HCT116 (cell line): ENCODE data around the gene TMTC4. TPM values are rescaled to one million over a fixed set of nuclear protein-coding genes. Genes with fewer than 3 reads are reported as not detected.

Experiments used
- ATAC-seq: fragments of 200-7000 bp; cut with Tn5 transposase; 2 replicates; pipeline ENCODE4 v1.9.1; 2020; ENCODE audit warnings: mild to moderate bottlenecking, moderate library complexity
- BruUV-seq: library from RNA; stranded (reverse); fragments of 400-500 nt; replicated peaks from 2 replicates; lab custom pipeline; 2021; lab: Mats Ljungman, UMichigan
- CTCF ChIA-PET: fragments of 300-600 bp; sonication (Branson Sonifier 250); formaldehyde crosslinking; loops from one replicate; lab custom pipeline; 2021; ENCODE audit warnings: antibody characterized with exemption; lab: Charles Lee
- POLR2A ChIA-PET: fragments of 300-600, 350-600 bp; sonication (Branson Sonifier 250); formaldehyde crosslinking; loops from one replicate; lab custom pipeline; 2021; ENCODE audit warnings: antibody characterized with exemption; lab: Charles Lee
- RAD21 ChIA-PET, 2 experiments: fragments of 300-600 bp; sonication (Branson Sonifier 250); formaldehyde crosslinking; loops; one replicate each; lab custom pipeline; 2023; ENCODE audit warnings: low total read pairs in 2 of 2; ENCODE audit not compliant: uncharacterized antibody in 2 of 2, unreplicated experiment in 2 of 2, low non-redundant PET in 1 of 2; lab: Charles Lee
- DNase-seq: peaks from one replicate; pipeline ENCODE4 v3.0.0-alpha.2; 2010; ENCODE audit warnings: low read depth, low spot score
- H2AFZ ChIP-seq: fragments of 200-600 bp; shearing (Covaris generic), sonication (generic); 2 replicates; pipeline ENCODE4 v1.6.1; 2017; ENCODE audit warnings: low read depth, mixed run types, mixed read lengths, antibody characterized with exemption, low read length; ENCODE audit not compliant: poor library complexity, severe bottlenecking
- H3K27ac ChIP-seq: 2 replicates; pipeline ENCODE4 v1.5.1; 2012; ENCODE audit warnings: low read depth, low read length
- H3K27me3 ChIP-seq: fragments of 200-600 bp; sonication (generic); 2 replicates; pipeline ENCODE4 v1.6.1; 2016; ENCODE audit warnings: mixed run types, low read length, mixed read lengths; ENCODE audit not compliant: insufficient read depth
- H3K36me3 ChIP-seq, 2 experiments: fragments of 200-500 bp in 1 of 2; fragments of 200-600 bp in 1 of 2; sonication (Bioruptor generic) in 1 of 2; sonication (generic) in 1 of 2; 2 replicates each; pipeline versions ENCODE4 v1.5.1 to v1.6.1; 2014 to 2016; ENCODE audit warnings: low read length in 2 of 2, inconsistent platforms in 1 of 2, mixed read lengths in 1 of 2, mixed run types in 1 of 2; ENCODE audit not compliant: insufficient read depth in 2 of 2, control insufficient read depth in 1 of 2
- H3K4me1 ChIP-seq, 2 experiments: fragments of 200-600 bp in 1 of 2; sonication (generic) in 1 of 2; 2 replicates each; pipeline versions ENCODE4 v1.5.1 to v1.6.1; 2012 to 2017; ENCODE audit warnings: low read length in 2 of 2, inconsistent platforms in 1 of 2, mild to moderate bottlenecking in 1 of 2, mixed read lengths in 1 of 2, mixed run types in 1 of 2, moderate library complexity in 1 of 2; ENCODE audit not compliant: insufficient read depth in 2 of 2, control insufficient read depth in 1 of 2
- H3K4me2 ChIP-seq: fragments of 200-600 bp; sonication (generic); 2 replicates; pipeline ENCODE4 v1.6.1; 2017; ENCODE audit warnings: mixed run types, low read length, mixed read lengths
- H3K4me3 ChIP-seq, 2 experiments: fragments of 200-600 bp in 1 of 2; sonication (generic) in 1 of 2; replicated peaks in 1 of 2; 2 replicates each; pipeline ENCODE4 v1.5.1; 2011 to 2016; ENCODE audit warnings: low read length in 2 of 2, control low read depth in 1 of 2, low read depth in 1 of 2, mild to moderate bottlenecking in 1 of 2, mixed read lengths in 1 of 2, mixed run types in 1 of 2
- H3K79me2 ChIP-seq: fragments of 200-600 bp; sonication (generic); 2 replicates; pipeline ENCODE4 v1.6.1; 2017; ENCODE audit warnings: mild to moderate bottlenecking, mixed run types, low read length, moderate library complexity, mixed read lengths; ENCODE audit not compliant: insufficient read depth
- H3K9ac ChIP-seq: fragments of 200-600 bp; sonication (generic); 2 replicates; pipeline ENCODE4 v1.6.1; 2016; ENCODE audit warnings: low read length, mixed read lengths
- H3K9me2 ChIP-seq: fragments of 200-600 bp; sonication (generic), shearing (Covaris generic); 2 replicates; pipeline ENCODE4 v1.6.1; 2017; ENCODE audit warnings: mixed run types, mild to moderate bottlenecking, moderate library complexity; ENCODE audit not compliant: insufficient read depth
- H3K9me3 ChIP-seq, 2 experiments: fragments of 200-500 bp in 1 of 2; fragments of 200-600 bp in 1 of 2; sonication (Bioruptor generic) in 1 of 2; sonication (generic) in 1 of 2; 2 replicates each; pipeline ENCODE4 v1.6.1; 2014 to 2017; ENCODE audit warnings: low read length in 2 of 2, mixed read lengths in 2 of 2, inconsistent platforms in 1 of 2, low read depth in 1 of 2, mild to moderate bottlenecking in 1 of 2, mixed run types in 1 of 2, moderate library complexity in 1 of 2; ENCODE audit not compliant: control insufficient read depth in 1 of 2, insufficient read depth in 1 of 2
- H4K20me1 ChIP-seq: fragments of 200-600 bp; sonication (generic), shearing (Covaris generic); 2 replicates; pipeline ENCODE4 v1.6.1; 2017; ENCODE audit warnings: mixed run types, mild to moderate bottlenecking, moderate library complexity; ENCODE audit not compliant: insufficient read depth
- CEBPB ChIP-seq: IDR thresholded peaks from 2 replicates; pipeline ENCODE4 v1.6.1; 2012; ENCODE audit warnings: low read depth
- CTCF ChIP-seq, 3 experiments: fragments of 200-600 bp in 1 of 3; sonication (generic) in 1 of 3; IDR thresholded peaks in 2 of 3; conservative IDR thresholded peaks in 1 of 3; 2 replicates each; pipeline ENCODE4 v1.5.1; 2012 to 2017; ENCODE audit warnings: low read depth in 2 of 3, low read length in 2 of 3, antibody characterized with exemption in 1 of 3, borderline replicate concordance in 1 of 3, control low read depth in 1 of 3, mild to moderate bottlenecking in 1 of 3, mixed read lengths in 1 of 3, mixed run types in 1 of 3, moderate library complexity in 1 of 3; ENCODE audit not compliant: insufficient read depth in 1 of 3
- EGR1 ChIP-seq: IDR thresholded peaks from 2 replicates; pipeline ENCODE4 v1.6.1; 2012; ENCODE audit warnings: low read depth
- ELF1 ChIP-seq: IDR thresholded peaks from 2 replicates; pipeline ENCODE4 v1.6.1; 2012; ENCODE audit warnings: low read depth, borderline replicate concordance
- EZH2phosphoT487 ChIP-seq: fragments of 200-600 bp; IDR thresholded peaks from 2 replicates; pipeline ENCODE4 v1.6.1; 2018; ENCODE audit warnings: antibody characterized with exemption, borderline replicate concordance
- POLR2AphosphoS5 ChIP-seq: IDR thresholded peaks from 2 replicates; pipeline ENCODE4 v1.6.1; 2011; ENCODE audit warnings: mild to moderate bottlenecking, low read depth, low read length, moderate library complexity
- RAD21 ChIP-seq: IDR thresholded peaks from 2 replicates; pipeline ENCODE4 v1.6.1; 2012; ENCODE audit warnings: low read depth, mild to moderate bottlenecking
- ZFX ChIP-seq: fragments of 450-650 bp; IDR thresholded peaks from 2 replicates; pipeline ENCODE4 v1.6.1; 2017
- ZNF274 ChIP-seq: fragments of 200-500 bp; sonication (Bioruptor generic); IDR thresholded peaks from 2 replicates; pipeline ENCODE4 v1.6.1; 2014; ENCODE audit warnings: mild to moderate bottlenecking, low read depth, low read length, inconsistent platforms
- intact Hi-C: fragments of 100-400 bp; cut with micrococcal nuclease; formaldehyde crosslinking; loops from 2 replicates; pipeline ENCODE4 v1.10.0; 2022
- total RNA-seq: library from RNA; stranded (reverse); gene quantifications from one replicate; pipeline ENCODE4 v1.2.1, GENCODE V29; 2021; ENCODE audit not compliant: unreplicated experiment
- TF ChIP-seq, protein P1 (sequence below): IDR thresholded peaks from 2 replicates; pipeline ENCODE4 v1.6.1; 2012
- TF ChIP-seq, protein P2 (sequence below): IDR thresholded peaks from 2 replicates; pipeline ENCODE4 v1.6.1; 2011; ENCODE audit warnings: mild to moderate bottlenecking, low read length, moderate library complexity; ENCODE audit not compliant: insufficient replicate concordance; ENCODE audit errors: extremely low read depth

The TMTC4 gene
- total RNA-seq, 1 experiment from 2014 or later, result 23.6 TPM

DNA sequence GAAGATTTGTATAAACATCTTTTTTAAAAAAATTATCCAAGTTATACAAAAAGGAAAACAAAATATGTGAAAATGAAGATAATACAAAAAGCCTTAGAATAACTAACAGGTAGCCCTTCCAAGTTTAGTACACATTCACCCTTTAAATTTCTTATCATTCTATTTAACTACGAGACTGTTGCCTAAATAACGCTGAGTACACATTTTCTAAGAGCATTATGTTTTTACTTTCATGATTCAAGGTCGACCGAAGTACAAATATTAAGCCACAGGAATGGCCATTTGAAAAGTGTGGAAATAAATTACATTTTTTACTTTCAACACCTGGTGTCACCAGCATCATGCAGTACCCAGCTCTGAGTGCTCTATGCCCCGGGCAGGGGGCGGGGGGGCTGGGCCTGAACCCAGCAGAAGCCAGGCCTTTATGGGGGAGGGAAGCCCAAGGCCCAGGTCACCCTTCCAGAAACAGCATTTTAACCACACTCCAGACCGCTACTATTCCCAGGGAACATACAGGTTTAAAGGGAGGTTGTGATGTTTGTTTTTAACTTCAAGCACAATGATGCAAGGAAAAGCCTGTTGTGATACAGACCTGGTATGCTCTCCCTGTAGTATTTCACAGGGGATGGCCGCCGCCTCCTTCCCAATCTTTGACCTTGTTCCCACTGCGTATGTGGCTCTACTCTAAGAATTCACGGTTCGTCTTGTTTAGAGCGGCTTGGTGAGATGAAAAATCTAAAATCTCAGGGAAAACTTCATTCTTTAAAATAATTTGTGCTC lies 110.0 kb downstream of the TMTC4 start:
- ChIA-PET RAD21 (no interaction called here), POLR2A (no interaction called here)
- Histone ChIP-seq H3K9me2 (no peaks in the 10 kb centered on the region), H4K20me1 (no peaks in the 10 kb centered on the region), H3K9ac (no peak overlapping the region), H3K4me2 (no peak overlapping the region), H2AFZ (no peak overlapping the region), H3K27ac (no peak overlapping the region), H3K9me3 (no peaks in the 10 kb centered on the region)
- ATAC-seq, result no peak
- no peak for DNase-seq
- TF ChIP-seq RAD21 (no peak), ZFX (no peak), POLR2AphosphoS5 (no peak), ELF1 (no peak), ZNF274 (no peak), CTCF (IDR thresholded peaks at IDR 0.05 in 2 of 3, conservative IDR thresholded peaks at IDR 0.05 in 1 of 3; ENCODE audit: borderline replicate concordance in 1 of 3, insufficient read depth in 1 of 3, low read depth in 2 of 3, low read length in 2 of 3) (no peak), EGR1 (no peak), CEBPB (no peak), EZH2phosphoT487 (no peak)
- TF ChIP-seq, protein P1, sequence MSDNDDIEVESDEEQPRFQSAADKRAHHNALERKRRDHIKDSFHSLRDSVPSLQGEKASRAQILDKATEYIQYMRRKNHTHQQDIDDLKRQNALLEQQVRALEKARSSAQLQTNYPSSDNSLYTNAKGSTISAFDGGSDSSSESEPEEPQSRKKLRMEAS, result no peak
- TF ChIP-seq, protein P2, sequence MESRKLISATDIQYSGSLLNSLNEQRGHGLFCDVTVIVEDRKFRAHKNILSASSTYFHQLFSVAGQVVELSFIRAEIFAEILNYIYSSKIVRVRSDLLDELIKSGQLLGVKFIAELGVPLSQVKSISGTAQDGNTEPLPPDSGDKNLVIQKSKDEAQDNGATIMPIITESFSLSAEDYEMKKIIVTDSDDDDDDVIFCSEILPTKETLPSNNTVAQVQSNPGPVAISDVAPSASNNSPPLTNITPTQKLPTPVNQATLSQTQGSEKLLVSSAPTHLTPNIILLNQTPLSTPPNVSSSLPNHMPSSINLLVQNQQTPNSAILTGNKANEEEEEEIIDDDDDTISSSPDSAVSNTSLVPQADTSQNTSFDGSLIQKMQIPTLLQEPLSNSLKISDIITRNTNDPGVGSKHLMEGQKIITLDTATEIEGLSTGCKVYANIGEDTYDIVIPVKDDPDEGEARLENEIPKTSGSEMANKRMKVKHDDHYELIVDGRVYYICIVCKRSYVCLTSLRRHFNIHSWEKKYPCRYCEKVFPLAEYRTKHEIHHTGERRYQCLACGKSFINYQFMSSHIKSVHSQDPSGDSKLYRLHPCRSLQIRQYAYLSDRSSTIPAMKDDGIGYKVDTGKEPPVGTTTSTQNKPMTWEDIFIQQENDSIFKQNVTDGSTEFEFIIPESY, result no peak
- TF ChIP-seq, all 23 proteins: peak for 0
- BruUV-seq, result no TSS peak
- CTCF ChIA-PET, result interaction anchor here (0.8 kb wide), 1 partner anchor 8 kb away, joined by 4 read pairs; no protein-coding TSS in a partner anchor
- no peaks in the 10 kb centered on the region for H3K36me3 ChIP-seq
- H3K79me2 ChIP-seq, result no peaks in the 10 kb centered on the region
- intact Hi-C loops, result no loop called here
- peaks cover 0 to 12% of the 10 kb centered on the region in 2 experiments; a peak in 1 of 4 replicates for H3K4me1 ChIP-seq
- no peak overlapping the region for H3K4me3 ChIP-seq
- H3K27me3 ChIP-seq, result no peaks in the 10 kb centered on the region
